ENCODE results near the gene MACROD1.

The MACROD1 gene

GRCh38 chr11:64014356-64014755 lies 151.6 kb downstream of the MACROD1 start:
- TF ChIP-seq, protein P1, sequence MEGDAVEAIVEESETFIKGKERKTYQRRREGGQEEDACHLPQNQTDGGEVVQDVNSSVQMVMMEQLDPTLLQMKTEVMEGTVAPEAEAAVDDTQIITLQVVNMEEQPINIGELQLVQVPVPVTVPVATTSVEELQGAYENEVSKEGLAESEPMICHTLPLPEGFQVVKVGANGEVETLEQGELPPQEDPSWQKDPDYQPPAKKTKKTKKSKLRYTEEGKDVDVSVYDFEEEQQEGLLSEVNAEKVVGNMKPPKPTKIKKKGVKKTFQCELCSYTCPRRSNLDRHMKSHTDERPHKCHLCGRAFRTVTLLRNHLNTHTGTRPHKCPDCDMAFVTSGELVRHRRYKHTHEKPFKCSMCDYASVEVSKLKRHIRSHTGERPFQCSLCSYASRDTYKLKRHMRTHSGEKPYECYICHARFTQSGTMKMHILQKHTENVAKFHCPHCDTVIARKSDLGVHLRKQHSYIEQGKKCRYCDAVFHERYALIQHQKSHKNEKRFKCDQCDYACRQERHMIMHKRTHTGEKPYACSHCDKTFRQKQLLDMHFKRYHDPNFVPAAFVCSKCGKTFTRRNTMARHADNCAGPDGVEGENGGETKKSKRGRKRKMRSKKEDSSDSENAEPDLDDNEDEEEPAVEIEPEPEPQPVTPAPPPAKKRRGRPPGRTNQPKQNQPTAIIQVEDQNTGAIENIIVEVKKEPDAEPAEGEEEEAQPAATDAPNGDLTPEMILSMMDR (IDR thresholded peaks at IDR 0.05; ENCODE audit: insufficient read depth, low read length, poor library complexity, severe bottlenecking), result no peak
- no peak for TF ChIP-seq EZH2phosphoT487 (conservative IDR thresholded peaks at IDR 0.05; ENCODE audit: low read length)
- H3K9me2 ChIP-seq (replicated peaks; ENCODE audit: insufficient read depth, low read length), result no peaks in the 10 kb centered on the region
- H2AFZ ChIP-seq (ENCODE audit: low read depth, low read length, severe bottlenecking), result no peak overlapping the region
- H3K79me2 ChIP-seq (ENCODE audit: insufficient read depth, low read length), result no peaks in the 10 kb centered on the region
- H3K4me2 ChIP-seq (ENCODE audit: low read depth, low read length, poor library complexity, severe bottlenecking), result no peak overlapping the region
- no peak overlapping the region for H3K9ac ChIP-seq (ENCODE audit: low read length)
- H3K27ac ChIP-seq (ENCODE audit: low read depth, low read length), result no peak overlapping the region
- no peak overlapping the region for H3K4me3 ChIP-seq (ENCODE audit: insufficient read depth, low read length, poor library complexity, severe bottlenecking)
- no peaks in the 10 kb centered on the region for H3K36me3 ChIP-seq (ENCODE audit: low read length)
- H3F3A ChIP-seq (ENCODE audit: insufficient read depth), result no peaks in the 10 kb centered on the region
- H3K27me3 ChIP-seq (ENCODE audit: low read length), result no peaks in the 10 kb centered on the region
- peaks cover 10% of the 10 kb centered on the region; the same call in 1 of the 2 replicates for H3K9me3 ChIP-seq (ENCODE audit: insufficient read depth, low read length)
- no peaks in the 10 kb centered on the region for H4K20me1 ChIP-seq (ENCODE audit: low read depth, low read length)

- no peaks in the 10 kb centered on the region for H3K9me2 ChIP-seq (replicated peaks; ENCODE audit: insufficient read depth, low read length)
- H3K36me3 ChIP-seq (ENCODE audit: low read length), result no peaks in the 10 kb centered on the region
- no peaks in the 10 kb centered on the region for H3F3A ChIP-seq (ENCODE audit: insufficient read depth)
- H2AFZ ChIP-seq (ENCODE audit: low read depth, low read length, severe bottlenecking), result no peak overlapping the region
- H3K79me2 ChIP-seq (ENCODE audit: insufficient read depth, low read length), result no peaks in the 10 kb centered on the region
- no peak overlapping the region for H3K4me3 ChIP-seq (ENCODE audit: insufficient read depth, low read length, poor library complexity, severe bottlenecking)
- H3K9me3 ChIP-seq (ENCODE audit: insufficient read depth, low read length), result peaks cover 10% of the 10 kb centered on the region; the same call in 1 of the 2 replicates
- no peaks in the 10 kb centered on the region for H3K27me3 ChIP-seq (ENCODE audit: low read length)
- no peak overlapping the region for H3K9ac ChIP-seq (ENCODE audit: low read length)
- no peak overlapping the region for H3K27ac ChIP-seq (ENCODE audit: low read depth, low read length)
- TF ChIP-seq, protein P1 (IDR thresholded peaks at IDR 0.05; ENCODE audit: insufficient read depth, low read length, poor library complexity, severe bottlenecking), result no peak
- no peak for TF ChIP-seq EZH2phosphoT487 (conservative IDR thresholded peaks at IDR 0.05; ENCODE audit: low read length)
- no peaks in the 10 kb centered on the region for H4K20me1 ChIP-seq (ENCODE audit: low read depth, low read length)
- no peak overlapping the region for H3K4me2 ChIP-seq (ENCODE audit: low read depth, low read length, poor library complexity, severe bottlenecking)
Observed at GRCh38 chr11:64013141-64013896, 152.6 kb downstream of the MACROD1 start.

- no peaks in the 10 kb centered on the region for H3K36me3 ChIP-seq (ENCODE audit: low read length)
- H4K20me1 ChIP-seq (ENCODE audit: low read depth, low read length), result no peaks in the 10 kb centered on the region
- no peaks in the 10 kb centered on the region for H3K9me2 ChIP-seq (replicated peaks; ENCODE audit: insufficient read depth, low read length)
- no peak overlapping the region for H3K4me3 ChIP-seq (ENCODE audit: insufficient read depth, low read length, poor library complexity, severe bottlenecking)
- no peak overlapping the region for H2AFZ ChIP-seq (ENCODE audit: low read depth, low read length, severe bottlenecking)
- H3F3A ChIP-seq (ENCODE audit: insufficient read depth), result no peaks in the 10 kb centered on the region
- H3K9me3 ChIP-seq (ENCODE audit: insufficient read depth, low read length), result peaks cover 10% of the 10 kb centered on the region; the same call in 1 of the 2 replicates
- no peak overlapping the region for H3K27ac ChIP-seq (ENCODE audit: low read depth, low read length)
- no peak overlapping the region for H3K9ac ChIP-seq (ENCODE audit: low read length)
- no peaks in the 10 kb centered on the region for H3K27me3 ChIP-seq (ENCODE audit: low read length)
- TF ChIP-seq EZH2phosphoT487 (conservative IDR thresholded peaks at IDR 0.05; ENCODE audit: low read length), result no peak
- TF ChIP-seq, protein P1 (IDR thresholded peaks at IDR 0.05; ENCODE audit: insufficient read depth, low read length, poor library complexity, severe bottlenecking), result no peak
- no peak overlapping the region for H3K4me2 ChIP-seq (ENCODE audit: low read depth, low read length, poor library complexity, severe bottlenecking)
- H3K79me2 ChIP-seq (ENCODE audit: insufficient read depth, low read length), result no peaks in the 10 kb centered on the region
Observed at GRCh38 chr11:64011371-64011770, 154.5 kb downstream of the MACROD1 start.
